GM18507 (cell line): Measurements from ENCODE around the gene TRIM28.

Experiments
- DNase-seq: peaks from one replicate; pipeline ENCODE4 v3.0.0; 2011; ENCODE audit warnings: low read depth; ENCODE audit not compliant: insufficient read length; ENCODE audit errors: extremely low spot score
- FAIRE-seq: peaks from 2 replicates; lab custom pipeline; 2011; peaks lifted over from hg19 to GRCh38; lab: Jason Lieb, UNC

Gene TRIM28

GRCh38 chr19:58558623-58559274 lies 14.9 kb downstream of the TRIM28 start:
- FAIRE-seq: peak; percentile 98

DNA sequence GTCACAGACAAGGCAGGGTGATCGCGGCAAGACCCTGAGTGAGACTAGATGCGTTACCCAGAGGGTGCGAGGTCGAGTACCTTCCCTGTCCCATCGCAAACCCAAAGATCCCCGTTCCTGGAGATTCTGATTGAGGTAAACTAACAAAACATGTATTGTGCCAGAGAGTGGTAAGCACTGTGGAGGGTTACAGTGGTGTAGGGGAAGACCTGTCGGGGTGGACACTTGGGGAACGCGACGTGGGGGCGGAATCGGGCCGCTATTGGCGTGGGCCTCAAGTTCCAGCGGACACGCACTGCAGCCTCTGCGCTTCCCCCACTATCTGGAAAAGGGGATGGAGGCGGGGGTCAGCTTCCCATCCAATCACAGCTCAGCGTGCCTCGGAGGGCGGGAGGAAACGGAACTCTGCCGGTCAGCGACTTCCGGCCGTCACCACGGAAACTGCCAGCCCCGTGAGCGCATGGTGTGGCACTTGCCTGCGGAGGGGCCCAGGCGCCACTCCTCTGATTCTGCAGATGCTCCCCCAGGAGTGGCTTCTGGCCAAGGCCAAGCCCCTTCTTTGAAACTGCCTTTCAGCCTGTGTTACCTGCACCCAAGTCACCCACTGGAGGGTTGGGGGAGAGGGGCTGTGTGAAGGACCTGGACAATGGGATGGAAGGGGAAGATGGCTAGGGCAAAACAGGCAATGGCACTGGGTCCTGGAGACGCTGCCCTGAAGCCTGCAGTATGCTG lies 15.6 kb downstream of the TRIM28 start:
- FAIRE-seq: no peak
- peak; percentile 67 for DNase-seq

More at GRCh38 chr19:58558623-58559274, 14.9 kb downstream of the TRIM28 start:
- DNase-seq: peak; percentile 81

DNA sequence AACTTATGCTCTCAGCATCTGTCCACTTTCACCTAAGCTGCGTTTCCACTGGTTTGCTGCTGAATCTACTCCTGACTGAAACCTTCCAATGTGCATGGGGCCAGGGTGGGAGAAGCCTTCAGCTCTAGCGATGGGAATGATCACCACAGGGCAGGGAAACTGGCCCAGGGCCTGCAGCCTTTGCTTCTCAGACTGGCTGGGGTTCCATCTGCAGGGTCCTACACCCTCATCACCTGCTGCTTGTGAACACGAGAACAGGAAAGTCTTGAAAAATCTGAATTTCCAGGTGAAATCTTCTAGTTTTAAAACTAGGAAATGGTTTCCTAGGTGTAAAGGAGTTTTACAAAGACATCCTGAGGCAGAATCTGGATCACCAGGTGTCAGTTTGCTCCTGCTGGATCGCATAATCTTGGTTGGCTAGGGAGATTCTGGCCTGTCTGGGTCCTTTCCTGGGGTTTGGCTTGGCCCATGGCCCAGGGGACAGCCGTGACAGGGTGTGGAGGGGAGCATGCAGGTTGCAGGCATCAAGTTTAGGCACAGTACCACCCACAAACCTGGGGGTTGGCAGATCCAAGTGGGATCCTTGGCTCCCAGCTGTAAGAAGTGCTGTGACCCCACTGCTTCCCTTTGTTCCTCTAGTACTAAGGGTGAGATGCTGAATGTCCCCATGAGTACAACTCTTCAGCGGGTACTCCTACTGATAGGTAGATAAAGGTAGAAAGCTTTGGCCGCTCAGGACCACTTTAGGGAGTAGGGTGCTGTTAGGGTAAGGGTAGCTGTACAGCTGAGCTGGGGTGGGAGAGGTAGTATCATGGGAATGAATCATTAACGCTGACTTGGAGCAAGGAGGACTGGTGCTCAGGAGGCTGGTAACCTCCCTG lies 16.4 kb downstream of the TRIM28 start:
- DNase-seq: no peak
- FAIRE-seq: no peak

GRCh38 chr19:58560921-58561320 lies 17.1 kb downstream of the TRIM28 start:
- FAIRE-seq (no peak), DNase-seq (no peak)

- FAIRE-seq (no peak), DNase-seq (no peak)
Measured at GRCh38 chr19:58561373-58562121, 17.7 kb downstream of the TRIM28 start.

DNA sequence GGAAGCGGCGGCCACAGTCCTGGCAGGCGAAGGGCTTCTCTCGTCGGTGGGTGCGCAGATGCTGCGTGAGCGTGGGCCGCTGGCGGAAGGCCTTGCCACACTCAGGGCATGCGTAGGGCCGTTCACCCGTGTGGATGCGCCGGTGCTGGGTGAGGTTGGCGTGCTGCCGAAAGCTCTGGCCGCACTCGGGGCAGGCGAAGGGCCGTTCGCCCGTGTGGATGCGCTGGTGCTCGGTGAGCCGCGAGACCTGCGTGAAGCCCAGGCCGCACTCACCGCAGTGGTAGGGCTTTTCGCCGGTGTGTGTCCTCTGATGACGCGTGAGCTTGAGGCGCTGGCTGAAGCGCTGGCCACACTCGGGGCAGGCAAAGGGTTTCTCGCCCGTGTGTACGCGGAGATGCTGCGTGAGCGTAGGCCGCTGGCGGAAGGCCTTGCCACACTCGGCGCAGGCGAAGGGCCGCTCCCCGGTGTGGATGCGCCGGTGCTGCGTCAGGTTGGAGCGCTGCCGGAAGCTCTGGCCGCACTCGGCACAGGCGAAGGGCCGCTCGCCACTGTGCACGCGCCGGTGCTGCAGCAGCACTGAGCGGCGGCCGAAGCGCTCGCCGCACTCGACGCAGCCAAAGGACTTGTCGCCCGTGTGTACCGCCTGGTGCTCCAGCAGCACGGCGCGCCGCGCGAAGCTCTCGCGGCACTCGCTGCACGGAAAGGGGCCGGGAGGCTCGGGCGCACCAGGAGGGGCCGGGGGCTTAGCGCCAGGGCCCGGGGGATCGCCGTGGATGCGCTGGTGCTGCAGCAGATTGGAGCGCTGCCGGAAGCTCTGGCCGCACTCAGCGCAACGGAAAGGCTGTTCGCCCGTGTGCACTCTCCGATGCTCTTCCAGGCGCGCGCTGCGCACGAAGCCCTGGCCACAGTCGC lies 18.5 kb downstream of the TRIM28 start:
- DNase-seq (no peak), FAIRE-seq (no peak)

- DNase-seq (no peak), FAIRE-seq (peak; percentile 65)
Measured at GRCh38 chr19:58563034-58563573, 19.2 kb downstream of the TRIM28 start.

DNA sequence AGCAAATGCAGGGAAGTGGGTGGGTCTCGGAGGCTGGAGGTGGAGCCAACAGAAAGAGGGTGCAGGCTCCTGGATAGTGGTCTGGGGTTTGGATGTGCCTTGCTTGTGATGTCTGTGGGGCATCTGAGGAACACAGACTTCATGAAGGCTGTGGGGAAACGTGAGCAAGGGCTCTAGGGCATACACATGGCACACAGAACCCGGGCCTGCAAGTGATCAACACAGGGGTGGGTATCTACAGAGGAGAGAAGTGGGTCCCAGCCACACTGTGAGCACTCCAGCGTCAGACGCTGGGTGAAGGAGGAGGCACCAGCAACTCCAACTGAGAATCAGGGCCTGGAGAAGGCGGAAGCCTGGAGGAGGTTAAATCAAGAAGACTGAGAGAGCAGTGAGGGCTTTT lies 20.0 kb downstream of the TRIM28 start:
- FAIRE-seq (no peak), DNase-seq (no peak)

DNA sequence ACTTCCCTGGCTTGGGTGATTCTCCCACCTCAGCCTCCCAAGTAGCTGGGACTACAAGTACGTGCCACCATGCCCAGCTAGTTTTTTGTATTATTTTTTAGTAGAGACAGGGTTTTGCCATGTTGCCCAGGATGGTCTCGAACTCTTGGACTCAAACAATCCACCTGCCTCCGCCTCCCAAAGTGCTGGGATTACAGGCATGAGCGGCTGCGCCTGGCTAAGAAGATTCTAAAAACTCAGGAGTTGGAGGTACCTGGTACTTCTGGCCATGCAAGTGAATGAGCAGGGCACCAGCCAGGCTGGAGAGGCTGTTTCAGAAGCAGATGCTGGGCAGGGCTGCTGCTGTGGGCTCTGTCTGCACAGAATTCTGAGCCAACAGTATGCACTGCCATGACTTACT lies 23.1 kb downstream of the TRIM28 start:
- FAIRE-seq: no peak
- no peak for DNase-seq

- FAIRE-seq (no peak), DNase-seq (no peak)
Measured at GRCh38 chr19:58568453-58569130, 24.7 kb downstream of the TRIM28 start.

DNA sequence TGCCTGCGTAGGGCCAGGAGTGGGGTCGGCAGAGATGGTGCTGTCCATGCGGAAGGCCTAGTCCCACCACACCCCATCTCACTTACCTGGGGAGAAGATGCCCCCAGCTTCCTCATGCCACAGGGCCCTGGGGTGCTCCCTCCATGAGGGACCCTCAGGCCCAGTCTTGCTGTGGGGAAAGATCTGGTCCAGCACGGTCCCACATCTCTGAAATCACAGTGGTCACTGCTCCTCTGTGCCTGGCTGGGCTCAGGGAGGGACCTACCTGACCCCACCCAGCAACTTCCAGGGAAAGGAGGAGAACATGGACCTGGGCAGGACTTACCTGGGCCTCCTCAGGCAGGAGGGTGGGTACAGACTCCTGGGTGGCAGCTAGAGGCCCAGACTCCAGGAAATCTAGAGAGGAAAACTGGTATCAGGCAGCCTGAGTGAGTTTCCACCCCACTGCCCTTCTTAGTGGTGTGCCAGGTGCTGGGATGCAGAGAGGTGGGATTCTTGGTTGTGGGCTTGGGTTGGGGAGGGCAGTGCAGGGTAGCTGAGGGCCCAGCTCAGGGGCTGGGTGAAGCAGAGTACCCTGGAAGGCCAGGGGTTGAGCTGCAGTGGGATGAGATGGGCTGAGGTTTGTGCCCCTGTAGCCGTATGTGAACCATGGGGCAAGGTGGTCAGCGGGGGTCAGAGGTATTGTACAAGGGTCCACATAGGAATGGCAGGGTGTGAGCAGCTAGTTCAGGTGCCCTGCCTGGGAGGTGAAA lies 25.5 kb downstream of the TRIM28 start:
- FAIRE-seq: no peak
- no peak for DNase-seq

- DNase-seq (no peak), FAIRE-seq (no peak)
Measured at GRCh38 chr19:58569943-58570670, 26.2 kb downstream of the TRIM28 start.

GRCh38 chr19:58570770-58571574 lies 27.1 kb downstream of the TRIM28 start:
- FAIRE-seq: no peak
- DNase-seq: no peak

DNA sequence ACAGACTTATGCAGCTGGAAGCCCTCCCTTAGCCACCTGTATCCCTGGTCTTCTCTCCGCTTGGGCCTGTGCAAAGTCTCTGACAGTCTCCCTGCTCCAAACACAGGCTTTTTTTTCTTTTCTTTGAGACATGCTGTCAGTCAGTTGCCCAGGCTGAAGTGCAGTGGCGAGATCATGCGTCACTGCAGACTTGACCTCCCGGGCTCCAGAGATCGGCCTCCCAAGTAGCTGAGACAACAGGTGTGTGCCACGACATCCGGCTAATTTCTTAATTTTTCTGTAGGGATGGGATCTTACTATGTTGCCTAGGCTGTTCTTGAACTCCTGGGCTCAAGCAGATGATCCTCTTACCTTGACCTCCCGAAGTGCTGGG lies 27.7 kb downstream of the TRIM28 start:
- FAIRE-seq (no peak), DNase-seq (no peak)

GRCh38 chr19:58572026-58572817 lies 28.4 kb downstream of the TRIM28 start:
- FAIRE-seq (no peak), DNase-seq (no peak)
